ENCODE measurements around the gene AUH. TPM values are rescaled to one million over a fixed set of nuclear protein-coding genes. Genes with fewer than 3 reads are reported as not detected.
A peak's percentile ranks its signal among the peaks of the same experiment; 100 is the strongest.

The AUH gene
- total and polyA plus RNA-seq, 12 donors, result 16.3 to 56.3 (median 44.2) TPM

DNA sequence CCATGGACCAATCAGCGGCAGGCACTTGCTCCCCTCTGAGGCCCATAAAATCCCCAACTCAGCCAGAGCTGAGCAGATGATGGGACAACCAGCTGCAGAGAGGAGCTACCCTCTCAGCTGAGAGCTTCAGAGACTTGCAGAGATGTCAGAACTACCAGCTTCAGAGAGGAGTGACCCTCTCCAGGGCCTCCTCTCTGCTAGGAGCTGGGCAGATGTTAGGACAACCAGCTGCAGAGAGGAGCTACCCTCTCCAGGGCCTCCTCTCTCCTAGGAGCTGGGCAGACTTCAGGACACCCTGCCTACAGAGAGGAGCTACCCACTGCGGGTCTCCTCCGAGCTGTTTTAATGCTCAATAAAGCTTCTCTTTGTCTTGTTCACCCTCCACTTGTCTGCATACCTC, 3.0 kb upstream of the AUH start:
- 78 to 98% methylated on average over 3 of the region's 3 CpGs for WGBS, 2 donors
- no peaks in the 10 kb centered on the region for H3K27me3 ChIP-seq
- no peak overlapping the region for H3K27ac ChIP-seq
- H3K4me1 ChIP-seq, result peaks cover 0 to 21% (median 17%) of the 10 kb centered on the region in 9 donors
- DNase-seq (no peak), ATAC-seq (no peak)
- no peak overlapping the region for H3K4me3 ChIP-seq
- intact Hi-C loops (cut with DNase I), result loop anchor here in 5 of 10 donors (5.0 kb wide), 4 partner anchors 43 to 172 kb away; partner anchors contain the start of gene NFIL3 (in 3 of the 5)
- no peaks in the 10 kb centered on the region for H3K9me3 ChIP-seq
- no peaks in the 10 kb centered on the region for H3K36me3 ChIP-seq
- TF ChIP-seq, protein P1, sequence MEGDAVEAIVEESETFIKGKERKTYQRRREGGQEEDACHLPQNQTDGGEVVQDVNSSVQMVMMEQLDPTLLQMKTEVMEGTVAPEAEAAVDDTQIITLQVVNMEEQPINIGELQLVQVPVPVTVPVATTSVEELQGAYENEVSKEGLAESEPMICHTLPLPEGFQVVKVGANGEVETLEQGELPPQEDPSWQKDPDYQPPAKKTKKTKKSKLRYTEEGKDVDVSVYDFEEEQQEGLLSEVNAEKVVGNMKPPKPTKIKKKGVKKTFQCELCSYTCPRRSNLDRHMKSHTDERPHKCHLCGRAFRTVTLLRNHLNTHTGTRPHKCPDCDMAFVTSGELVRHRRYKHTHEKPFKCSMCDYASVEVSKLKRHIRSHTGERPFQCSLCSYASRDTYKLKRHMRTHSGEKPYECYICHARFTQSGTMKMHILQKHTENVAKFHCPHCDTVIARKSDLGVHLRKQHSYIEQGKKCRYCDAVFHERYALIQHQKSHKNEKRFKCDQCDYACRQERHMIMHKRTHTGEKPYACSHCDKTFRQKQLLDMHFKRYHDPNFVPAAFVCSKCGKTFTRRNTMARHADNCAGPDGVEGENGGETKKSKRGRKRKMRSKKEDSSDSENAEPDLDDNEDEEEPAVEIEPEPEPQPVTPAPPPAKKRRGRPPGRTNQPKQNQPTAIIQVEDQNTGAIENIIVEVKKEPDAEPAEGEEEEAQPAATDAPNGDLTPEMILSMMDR (IDR thresholded peaks at IDR 0.05), result no peak

DNA sequence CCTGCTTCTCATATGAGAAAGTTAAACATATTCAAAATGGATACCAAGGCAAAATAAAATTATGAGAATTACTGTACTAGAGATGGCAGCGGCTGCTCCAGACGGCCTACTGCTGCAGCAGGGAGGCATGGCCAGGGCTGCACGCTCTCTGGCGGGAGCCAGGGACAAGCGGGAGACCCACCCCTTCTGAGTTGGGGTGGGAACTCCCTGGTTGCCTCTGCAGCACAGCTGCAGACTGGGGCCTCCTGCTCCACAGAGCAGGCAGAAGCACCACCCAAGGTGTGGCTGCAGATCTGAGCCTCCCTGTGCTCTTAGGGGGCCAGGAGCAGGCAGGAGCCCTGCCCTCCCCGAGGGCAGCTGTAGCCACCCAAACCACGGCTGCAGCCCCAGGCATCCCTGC, 2.3 kb upstream of the AUH start:
- ATAC-seq (no peak), DNase-seq (no peak)
- WGBS, 2 donors, result 92 to 93% methylated on average over 7 of the region's 7 CpGs
- H3K9me3 ChIP-seq, result no peaks in the 10 kb centered on the region
- peaks cover 0 to 28% (median 23%) of the 10 kb centered on the region in 9 donors for H3K4me1 ChIP-seq
- peaks cover 0 to 5% (median 0%) of the 10 kb centered on the region in 9 donors for H3K36me3 ChIP-seq
- no peak overlapping the region for H3K27ac ChIP-seq
- H3K4me3 ChIP-seq, result no peak overlapping the region
- intact Hi-C loops (cut with DNase I), result loop anchor here in 5 of 10 donors (5.0 kb wide), 3 partner anchors 53 to 172 kb away; partner anchors contain the start of gene NFIL3 (in 3 of the 5)
- TF ChIP-seq, protein P1 (IDR thresholded peaks at IDR 0.05), result no peak
- H3K27me3 ChIP-seq, result no peaks in the 10 kb centered on the region

DNA sequence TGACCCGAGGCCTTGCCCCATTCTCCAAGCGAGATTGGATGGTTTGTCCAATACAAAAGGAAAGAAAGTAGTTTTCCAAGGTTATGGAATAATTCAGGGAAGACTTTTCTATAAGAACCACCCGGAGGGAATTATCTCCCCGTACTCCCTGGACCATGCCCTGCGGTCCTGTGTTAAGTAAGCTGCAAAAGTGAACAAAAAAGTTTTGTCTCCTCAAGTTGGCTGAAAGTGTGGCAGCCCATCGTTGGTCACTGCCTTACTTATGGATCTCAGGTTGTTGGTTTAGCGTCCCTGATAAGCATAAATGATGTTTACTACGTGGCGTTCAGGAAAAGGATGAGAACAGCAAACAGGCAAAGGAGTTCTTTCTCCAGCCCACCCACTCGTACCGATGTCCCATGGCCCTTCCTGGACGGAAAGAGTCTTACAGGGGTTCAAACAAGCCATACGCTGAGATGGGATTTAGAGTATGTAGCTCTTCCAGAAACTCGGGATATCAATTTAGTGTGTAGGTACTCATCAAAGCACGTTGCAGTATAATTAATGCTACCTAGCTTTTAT, 413 bp upstream of the AUH start:
- TF ChIP-seq, protein P1 (IDR thresholded peaks at IDR 0.05), result no peak
- Histone ChIP-seq H3K36me3 (peaks cover 0 to 9% (median 0%) of the 10 kb centered on the region in 9 donors), H3K27me3 (no peaks in the 10 kb centered on the region), H3K27ac (peak overlapping the region in 9 of 10 donors; percentile 90 to 97 (median 93)), H3K4me3 (peak overlapping the region in 9 of 10 donors; percentile 92 to 100 (median 98)), H3K4me1 (peaks cover 0 to 43% (median 34%) of the 10 kb centered on the region in 9 donors), H3K9me3 (no peaks in the 10 kb centered on the region)
- intact Hi-C loops (cut with DNase I), result loop anchor here in 5 of 10 donors (5.0 kb wide), 3 partner anchors 55 to 170 kb away; partner anchors contain the start of gene NFIL3 (in 3 of the 5)
- 45 to 52% methylated on average over 15 of the region's 15 CpGs for WGBS, 2 donors
- DNase-seq, result no peak
- peak in 1 of 8 donors; percentile 7 for ATAC-seq

DNA sequence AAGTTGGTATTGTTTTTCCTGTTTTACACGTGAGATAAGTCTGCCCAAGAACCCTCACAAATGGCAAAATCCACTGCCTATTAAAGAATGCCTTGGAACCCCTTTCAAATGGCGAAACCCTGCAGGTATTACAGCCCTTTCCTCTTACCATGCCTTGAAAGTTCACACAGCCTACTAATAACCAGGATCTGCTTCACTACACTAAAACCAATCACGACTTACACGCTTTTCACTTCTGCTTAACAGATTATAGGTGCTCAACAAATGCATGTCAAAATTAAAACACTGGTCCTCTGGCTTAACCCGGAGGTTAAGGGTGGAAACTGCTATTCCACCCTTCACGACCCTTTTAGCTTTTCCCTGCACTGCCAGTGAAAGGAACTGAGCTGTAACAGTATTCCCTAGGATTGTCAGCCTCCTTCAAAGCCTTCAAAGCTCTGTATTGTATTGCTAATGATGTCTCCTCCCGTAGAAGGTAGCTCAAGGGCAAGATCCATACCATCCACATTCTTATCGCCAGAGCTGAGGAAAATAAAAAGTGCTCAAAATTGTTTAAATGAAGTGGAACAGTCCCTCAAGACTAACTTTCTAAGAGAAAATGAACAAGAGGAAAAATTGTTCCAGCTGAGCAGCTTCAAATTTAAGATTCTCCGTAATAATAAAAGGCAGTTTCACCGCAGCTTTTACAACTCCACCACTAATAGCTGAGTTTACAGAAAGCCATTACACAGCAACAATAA, 997 bp downstream of the AUH start:
- Histone ChIP-seq H3K4me3 (peak overlapping the region; percentile 92 to 100 (median 98)), H3K4me1 (peaks cover 0 to 43% (median 34%) of the 10 kb centered on the region in 9 donors), H3K36me3 (peaks cover 0 to 23% (median 0%) of the 10 kb centered on the region in 9 donors), H3K27me3 (no peaks in the 10 kb centered on the region), H3K9me3 (no peaks in the 10 kb centered on the region), H3K27ac (peak overlapping the region in 9 of 10 donors; percentile 85 to 97 (median 93))
- ATAC-seq, result peak in 4 of 8 donors; percentile 31 to 49 (median 39)
- TF ChIP-seq, protein P1 (IDR thresholded peaks at IDR 0.05), result no peak
- no peak for DNase-seq
- 18 to 20% methylated on average over 10 of the region's 10 CpGs for WGBS, 2 donors
- intact Hi-C loops (cut with DNase I), result loop anchor here in 5 of 10 donors (2.0 to 5.0 kb wide), 4 partner anchors 57 to 168 kb away; partner anchors contain the start of gene NFIL3 (in 3 of the 5)

Measured in heart right ventricle (tissue), 16 donors.